ENCODE data around the gene SCUBE3.

Gene SCUBE3

DNA sequence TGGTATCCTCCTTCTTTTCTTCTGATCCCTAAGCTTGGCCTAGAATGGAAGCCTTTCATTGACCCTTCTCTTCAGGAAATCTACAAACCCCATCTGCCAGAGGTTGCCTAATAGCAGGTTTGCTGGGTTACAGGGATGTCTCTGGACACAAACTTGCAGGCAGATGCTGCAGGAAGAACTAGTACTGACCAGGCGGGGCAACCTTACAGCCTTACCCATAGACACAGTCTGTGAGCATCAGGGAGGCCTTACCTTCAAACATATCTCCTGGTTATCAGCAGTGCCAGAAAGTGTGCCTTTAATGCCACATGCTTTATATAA, 2.6 kb downstream of the SCUBE3 start:
- TF ChIP-seq GABPA (IDR thresholded peaks at IDR 0.05; ENCODE audit: low read depth) (no peak), REST (IDR thresholded peaks at IDR 0.05; ENCODE audit: insufficient replicate concordance, low read depth) (no peak), POLR2AphosphoS5 (IDR thresholded peaks at IDR 0.05; ENCODE audit: low read depth) (no peak), SPI1 (IDR thresholded peaks at IDR 0.05; ENCODE audit: borderline replicate concordance, low read depth) (no peak)
- TF ChIP-seq, protein P1, sequence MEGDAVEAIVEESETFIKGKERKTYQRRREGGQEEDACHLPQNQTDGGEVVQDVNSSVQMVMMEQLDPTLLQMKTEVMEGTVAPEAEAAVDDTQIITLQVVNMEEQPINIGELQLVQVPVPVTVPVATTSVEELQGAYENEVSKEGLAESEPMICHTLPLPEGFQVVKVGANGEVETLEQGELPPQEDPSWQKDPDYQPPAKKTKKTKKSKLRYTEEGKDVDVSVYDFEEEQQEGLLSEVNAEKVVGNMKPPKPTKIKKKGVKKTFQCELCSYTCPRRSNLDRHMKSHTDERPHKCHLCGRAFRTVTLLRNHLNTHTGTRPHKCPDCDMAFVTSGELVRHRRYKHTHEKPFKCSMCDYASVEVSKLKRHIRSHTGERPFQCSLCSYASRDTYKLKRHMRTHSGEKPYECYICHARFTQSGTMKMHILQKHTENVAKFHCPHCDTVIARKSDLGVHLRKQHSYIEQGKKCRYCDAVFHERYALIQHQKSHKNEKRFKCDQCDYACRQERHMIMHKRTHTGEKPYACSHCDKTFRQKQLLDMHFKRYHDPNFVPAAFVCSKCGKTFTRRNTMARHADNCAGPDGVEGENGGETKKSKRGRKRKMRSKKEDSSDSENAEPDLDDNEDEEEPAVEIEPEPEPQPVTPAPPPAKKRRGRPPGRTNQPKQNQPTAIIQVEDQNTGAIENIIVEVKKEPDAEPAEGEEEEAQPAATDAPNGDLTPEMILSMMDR (IDR thresholded peaks at IDR 0.05; ENCODE audit: insufficient read depth, low read length) = no peak
- no peak overlapping the region for H3K27ac ChIP-seq (replicated peaks)
- H3K27me3 ChIP-seq (ENCODE audit: insufficient read depth, poor library complexity, severe bottlenecking) = peaks cover 59% of the 10 kb centered on the region
- H3K4me3 ChIP-seq (replicated peaks; ENCODE audit: insufficient read depth, low read length) = no peak overlapping the region
- DNase-seq (ENCODE audit: low read depth in 1 of 2, low spot score in 1 of 2) = no peak

- Histone ChIP-seq H3K27ac (replicated peaks) (no peak overlapping the region), H3K27me3 (ENCODE audit: insufficient read depth, poor library complexity, severe bottlenecking) (peaks cover 53% of the 10 kb centered on the region), H3K4me3 (replicated peaks; ENCODE audit: insufficient read depth, low read length) (no peak overlapping the region)
- TF ChIP-seq SPI1 (IDR thresholded peaks at IDR 0.05; ENCODE audit: borderline replicate concordance, low read depth) (no peak), REST (IDR thresholded peaks at IDR 0.05; ENCODE audit: insufficient replicate concordance, low read depth) (no peak), POLR2AphosphoS5 (IDR thresholded peaks at IDR 0.05; ENCODE audit: low read depth) (no peak), GABPA (IDR thresholded peaks at IDR 0.05; ENCODE audit: low read depth) (no peak)
- TF ChIP-seq, protein P1 (IDR thresholded peaks at IDR 0.05; ENCODE audit: insufficient read depth, low read length) = no peak
- DNase-seq (ENCODE audit: low read depth in 1 of 2, low spot score in 1 of 2) = no peak
Observed at GRCh38 chr6:35216851-35217811, 3.4 kb downstream of the SCUBE3 start.

GRCh38 chr6:35218021-35218420, 4.3 kb downstream of the SCUBE3 start:
- no peak overlapping the region for H3K27ac ChIP-seq (replicated peaks)
- DNase-seq (ENCODE audit: low read depth in 1 of 2, low spot score in 1 of 2) = peak; percentile 24 to 49
- peaks cover 49% of the 10 kb centered on the region for H3K27me3 ChIP-seq (ENCODE audit: insufficient read depth, poor library complexity, severe bottlenecking)
- TF ChIP-seq POLR2AphosphoS5 (IDR thresholded peaks at IDR 0.05; ENCODE audit: low read depth) = no peak
- peak; percentile 80 for TF ChIP-seq SPI1 (IDR thresholded peaks at IDR 0.05; ENCODE audit: borderline replicate concordance, low read depth)
- no peak overlapping the region for H3K4me3 ChIP-seq (replicated peaks; ENCODE audit: insufficient read depth, low read length)

GRCh38 chr6:35218456-35218855, 4.7 kb downstream of the SCUBE3 start:
- H3K27me3 ChIP-seq (ENCODE audit: insufficient read depth, poor library complexity, severe bottlenecking) = peaks cover 49% of the 10 kb centered on the region
- DNase-seq (ENCODE audit: low read depth in 1 of 2, low spot score in 1 of 2) = no peak
- no peak overlapping the region for H3K27ac ChIP-seq (replicated peaks)
- no peak overlapping the region for H3K4me3 ChIP-seq (replicated peaks; ENCODE audit: insufficient read depth, low read length)
- TF ChIP-seq POLR2AphosphoS5 (IDR thresholded peaks at IDR 0.05; ENCODE audit: low read depth) (no peak), SPI1 (IDR thresholded peaks at IDR 0.05; ENCODE audit: borderline replicate concordance, low read depth) (no peak), REST (IDR thresholded peaks at IDR 0.05; ENCODE audit: insufficient replicate concordance, low read depth) (no peak), GABPA (IDR thresholded peaks at IDR 0.05; ENCODE audit: low read depth) (no peak)
- TF ChIP-seq, protein P1 (IDR thresholded peaks at IDR 0.05; ENCODE audit: insufficient read depth, low read length) = no peak

Measured in HL-60 (cell line).